Activated B cell treated with CpG ODN at 0.5 μM for 24 hours (primary cell): ENCODE results near the gene LENG8. TPM values are rescaled to one million over a fixed set of nuclear protein-coding genes. Genes with fewer than 3 reads are reported as not detected.

Source experiments
- ATAC-seq: fragments of 200-7000 bp; cut with Tn5 transposase; one replicate; pipeline ENCODE4 v1.10.0; 2021; ENCODE audit warnings: low read depth, mild to moderate bottlenecking, moderate library complexity
- CTCF ChIA-PET: fragments of 350-600 bp; sonication (Branson Sonifier 250); formaldehyde crosslinking; loops from one replicate; lab custom pipeline; 2021; ENCODE audit warnings: antibody characterized with exemption; lab: Charles Lee
- POLR2A ChIA-PET: fragments of 350-600 bp; sonication (Branson Sonifier 250); formaldehyde crosslinking; loops from one replicate; lab custom pipeline; 2021; ENCODE audit warnings: antibody characterized with exemption; lab: Charles Lee
- DNase-seq: peaks from one replicate; pipeline ENCODE4 v3.0.0; 2022
- H3K27ac Mint-ChIP-seq: one replicate; pipeline ENCODE4 v1.8.0; 2020; ENCODE audit warnings: mixed read lengths
- H3K27me3 Mint-ChIP-seq: one replicate; pipeline ENCODE4 v1.8.0; 2021; ENCODE audit warnings: mixed read lengths
- H3K36me3 Mint-ChIP-seq: one replicate; pipeline ENCODE4 v1.8.0; 2021; ENCODE audit warnings: low read depth, mixed read lengths
- H3K4me1 Mint-ChIP-seq: one replicate; pipeline ENCODE4 v1.8.0; 2021; ENCODE audit warnings: mixed read lengths
- H3K4me3 Mint-ChIP-seq: one replicate; pipeline ENCODE4 v1.8.0; 2020; ENCODE audit warnings: mild to moderate bottlenecking, mixed read lengths
- H3K9me3 Mint-ChIP-seq: one replicate; pipeline ENCODE4 v1.8.0; 2020; ENCODE audit warnings: mixed read lengths
- CTCF ChIP-seq: fragments of 200-600 bp; IDR thresholded peaks from one replicate; pipeline ENCODE4 v1.8.0; 2022; ENCODE audit warnings: antibody characterized with exemption, mild to moderate bottlenecking
- intact Hi-C: fragments of 100-400 bp; cut with micrococcal nuclease; formaldehyde crosslinking; loops from one replicate; pipeline ENCODE4 v1.15.1; 2024
- total RNA-seq: library from RNA; stranded (reverse); gene quantifications from 2 replicates; pipeline ENCODE4 v1.2.3, GENCODE V29; 2022

Gene LENG8
- total RNA-seq, 1 donor from 2014 or later: 363 TPM

GRCh38 chr19:54408456-54409026 is 40.5 kb upstream of the LENG8 start:
- H3K27me3 Mint-ChIP-seq: peaks cover 15% of the 10 kb centered on the region
- H3K4me1 Mint-ChIP-seq: no peaks in the 10 kb centered on the region
- H3K27ac Mint-ChIP-seq: no peak overlapping the region
- no peaks in the 10 kb centered on the region for H3K36me3 Mint-ChIP-seq
- intact Hi-C loops: no loop called here
- H3K4me3 Mint-ChIP-seq: no peak overlapping the region
- DNase-seq: no peak
- no peaks in the 10 kb centered on the region for H3K9me3 Mint-ChIP-seq
- no peak for TF ChIP-seq CTCF
- ChIA-PET POLR2A (no interaction called here), CTCF (interaction anchor here (1.1 kb wide), 1 partner anchor 17 kb away, joined by 3 read pairs; no protein-coding TSS in a partner anchor)
- ATAC-seq: no peak

GRCh38 chr19:54411033-54411432 is 38.0 kb upstream of the LENG8 start:
- no peak overlapping the region for H3K4me3 Mint-ChIP-seq
- H3K36me3 Mint-ChIP-seq: no peaks in the 10 kb centered on the region
- H3K27me3 Mint-ChIP-seq: peaks cover 32% of the 10 kb centered on the region
- H3K27ac Mint-ChIP-seq: no peak overlapping the region
- intact Hi-C loops: no loop called here
- ChIA-PET POLR2A (interaction anchor here (0.9 kb wide), 1 partner anchor 51 kb away, joined by 3 read pairs; no protein-coding TSS in a partner anchor), CTCF (no interaction called here)
- no peak for TF ChIP-seq CTCF
- H3K9me3 Mint-ChIP-seq: peaks cover 2% of the 10 kb centered on the region
- ATAC-seq: no peak
- H3K4me1 Mint-ChIP-seq: peaks cover 2% of the 10 kb centered on the region
- DNase-seq: no peak

GRCh38 chr19:54412877-54413276 is 36.1 kb upstream of the LENG8 start:
- Mint-ChIP-seq H3K27me3 (peaks cover 41% of the 10 kb centered on the region), H3K4me3 (no peak overlapping the region), H3K4me1 (peaks cover 7% of the 10 kb centered on the region), H3K36me3 (no peaks in the 10 kb centered on the region), H3K27ac (no peak overlapping the region), H3K9me3 (peaks cover 2% of the 10 kb centered on the region)
- no peak for TF ChIP-seq CTCF
- CTCF ChIA-PET: no interaction called here
- POLR2A ChIA-PET: no interaction called here
- DNase-seq (no peak), ATAC-seq (no peak)
- intact Hi-C loops: no loop called here

GRCh38 chr19:54414156-54414555 is 34.8 kb upstream of the LENG8 start:
- CTCF ChIA-PET: no interaction called here
- POLR2A ChIA-PET: no interaction called here
- intact Hi-C loops: no loop called here

More at GRCh38 chr19:54414156-54414555, 34.8 kb upstream of the LENG8 start:
- Mint-ChIP-seq H3K4me3 (no peak overlapping the region), H3K9me3 (peaks cover 2% of the 10 kb centered on the region), H3K36me3 (no peaks in the 10 kb centered on the region), H3K27ac (no peak overlapping the region), H3K27me3 (peaks cover 46% of the 10 kb centered on the region), H3K4me1 (peaks cover 11% of the 10 kb centered on the region)
- TF ChIP-seq CTCF: no peak
- DNase-seq: no peak
- no peak for ATAC-seq
